Duodenal mucosa (tissue), 2 donors: ENCODE data around the gene GUCD1.
"Not testable (repeated sequence)": the region's sequence is repeated elsewhere in the genome, so short reads cannot be mapped to it uniquely, and the experiment has no call there.

Source experiments
- H3K27ac ChIP-seq: one replicate; pipeline ENCODE4 v1.7.0; 2013; ENCODE audit warnings: low read depth, low read length
- H3K27me3 ChIP-seq, 2 donors: one replicate each; pipeline ENCODE4 v1.7.0; 2013; ENCODE audit warnings: low read length in 2 of 2, control low read depth in 1 of 2; ENCODE audit not compliant: insufficient read depth in 2 of 2, control insufficient read depth in 1 of 2
- H3K36me3 ChIP-seq, 2 donors: one replicate each; pipeline ENCODE4 v1.7.0; 2013; ENCODE audit warnings: low read length in 2 of 2, control low read depth in 1 of 2; ENCODE audit not compliant: insufficient read depth in 2 of 2, control insufficient read depth in 1 of 2
- H3K4me1 ChIP-seq, 2 donors: one replicate each; pipeline ENCODE4 v1.7.0; 2013; ENCODE audit warnings: low read length in 2 of 2, control low read depth in 1 of 2; ENCODE audit not compliant: insufficient read depth in 2 of 2, control insufficient read depth in 1 of 2
- H3K4me3 ChIP-seq, 2 donors: one replicate each; pipeline ENCODE4 v1.7.0; 2013; ENCODE audit warnings: low read length in 2 of 2, low read depth in 1 of 2
- H3K9ac ChIP-seq, 2 donors: one replicate each; pipeline ENCODE4 v1.7.0; 2013; ENCODE audit warnings: low read length in 2 of 2, low read depth in 1 of 2
- H3K9me3 ChIP-seq, 2 donors: one replicate each; pipeline ENCODE4 v1.7.0; 2013; ENCODE audit warnings: low read length in 2 of 2, control low read depth in 1 of 2; ENCODE audit not compliant: control insufficient read depth in 1 of 2

GUCD1 gene

DNA sequence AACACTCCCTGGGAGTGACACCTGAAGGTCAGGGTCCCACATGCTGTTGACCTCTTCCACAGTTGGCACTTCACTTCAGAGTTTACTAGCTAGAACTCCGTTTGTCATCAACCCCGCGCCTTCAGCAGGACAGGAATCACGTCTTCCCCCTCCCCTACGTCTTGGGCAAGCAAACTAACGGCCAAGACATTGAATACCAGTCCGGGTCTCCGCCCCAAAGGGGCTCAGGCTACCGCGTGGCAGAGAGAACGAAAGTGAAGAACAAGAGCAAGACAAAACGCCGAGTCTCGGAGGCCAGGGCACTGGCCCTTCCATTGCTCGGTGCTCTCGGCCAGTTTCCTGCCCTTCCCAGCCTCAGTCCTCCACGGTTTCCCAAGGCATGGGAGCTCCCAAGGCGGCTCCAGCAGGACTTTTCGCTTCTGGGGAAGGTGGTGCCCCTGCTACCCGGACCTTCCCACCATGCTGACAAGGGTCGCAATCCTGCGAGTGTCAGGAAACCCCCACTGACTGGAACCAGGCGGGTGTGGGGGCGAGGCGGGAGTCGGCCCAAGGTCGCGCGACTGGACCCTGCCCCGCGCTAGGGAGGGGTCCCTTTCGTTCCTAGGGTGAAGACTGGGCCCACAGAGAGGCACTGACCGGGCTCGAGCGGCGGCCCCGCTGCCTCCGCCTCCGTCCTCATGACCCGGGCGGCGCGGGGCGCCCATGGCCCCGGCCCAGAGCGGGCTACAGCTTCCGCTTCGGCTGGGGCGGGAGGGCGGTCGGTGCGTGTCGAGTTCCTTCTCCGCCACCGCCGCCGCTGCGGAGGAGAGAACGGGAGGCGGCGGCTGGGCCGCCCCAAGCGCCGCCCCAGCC is at the start of gene GUCD1:
Gene GUCD1, minus strand, starts transcription at position 826 of the 852 bp plus-strand sequence. Its CDS starts 147 bp downstream, at position 679.
- H3K4me1 ChIP-seq = peaks cover 55 to 61% of the 10 kb centered on the region in 2 donors
- peaks cover 21 to 39% of the 10 kb centered on the region in 2 donors for H3K36me3 ChIP-seq

DNA sequence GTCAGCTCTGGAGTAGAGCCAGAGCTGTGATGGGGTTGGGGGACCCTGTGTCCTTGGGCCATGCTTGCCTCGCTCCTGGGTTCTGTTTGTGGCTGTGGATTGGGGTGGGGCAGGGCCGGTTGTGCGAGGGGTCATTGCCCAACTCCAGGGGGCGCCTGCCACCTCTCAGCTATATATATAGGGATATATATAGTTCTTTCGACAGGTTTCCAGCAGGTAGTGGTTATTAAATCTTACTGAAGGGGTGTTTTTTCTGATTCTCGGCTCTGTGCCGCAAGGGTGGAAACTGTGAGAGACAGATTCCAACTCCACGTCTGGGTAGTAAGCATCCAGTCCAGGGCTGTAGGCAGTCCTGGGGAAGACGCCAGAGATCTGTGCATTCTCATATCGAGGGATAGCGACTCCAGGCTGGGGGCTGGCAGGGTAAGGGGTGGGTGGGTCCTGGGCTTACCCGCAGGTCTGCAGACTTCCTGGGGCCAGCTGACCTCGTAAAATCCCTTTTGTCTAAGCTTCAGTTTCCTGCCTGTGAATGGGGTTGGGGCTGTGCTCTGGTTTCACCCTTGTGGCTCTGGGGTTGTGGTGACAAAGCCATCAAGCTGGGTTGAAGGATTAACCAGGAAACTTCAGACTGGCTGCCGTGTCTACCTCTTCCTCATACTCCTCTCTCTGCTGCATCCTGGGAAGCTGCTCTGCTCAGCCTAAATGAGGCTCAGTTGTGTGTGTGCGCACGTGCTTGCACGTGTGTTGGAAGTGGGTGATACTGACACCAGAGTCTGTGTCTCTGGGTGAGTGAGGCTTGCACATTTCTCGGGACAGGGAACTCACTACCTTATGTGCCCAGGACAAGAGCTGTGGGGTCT is 49.1 kb upstream of the GUCD1 start:
- H3K27me3 ChIP-seq, H3K9me3 ChIP-seq, H3K27ac ChIP-seq, H3K9ac ChIP-seq, H3K36me3 ChIP-seq: not testable (repeated sequence)
- Histone ChIP-seq H3K4me3 (peak overlapping the region in 1 of 2 donors; percentile 48), H3K4me1 (peaks cover 25 to 28% of the 10 kb centered on the region in 2 donors)

More for the DNA sequence above, at the start of gene GUCD1:
- peak within 1 kb of the TSS; percentile 94 to 100 for H3K9ac ChIP-seq
- peak within 1 kb of the TSS; percentile 94 for H3K27ac ChIP-seq
- no peaks in the 10 kb centered on the region for H3K27me3 ChIP-seq
- peak within 1 kb of the TSS; percentile 99 for H3K4me3 ChIP-seq
- no peaks in the 10 kb centered on the region for H3K9me3 ChIP-seq

GRCh38 chr22:24602847-24603769 is 48.2 kb upstream of the GUCD1 start, which contains the start of gene GGT1:
GGT1 (plus strand) TSS chr22:24603193; CDS start chr22:24611082, 7,889 bp downstream.
- H3K27ac ChIP-seq, H3K27me3 ChIP-seq, H3K36me3 ChIP-seq, H3K9me3 ChIP-seq: not testable (repeated sequence)
- peaks cover 25 to 28% of the 10 kb centered on the region in 2 donors for H3K4me1 ChIP-seq
- H3K9ac ChIP-seq = peak within 1 kb of the TSS in 1 of 2 donors; percentile 6
- peak within 1 kb of the TSS in 1 of 2 donors; percentile 63 for H3K4me3 ChIP-seq

GRCh38 chr22:24602105-24602749 is 47.3 kb upstream of the GUCD1 start:
- H3K4me3 ChIP-seq, H3K27me3 ChIP-seq, H3K27ac ChIP-seq, H3K9me3 ChIP-seq, H3K36me3 ChIP-seq: not testable (repeated sequence)
- peak overlapping the region in 1 of 2 donors; percentile 6 for H3K9ac ChIP-seq
- peaks cover 25 to 27% of the 10 kb centered on the region in 2 donors for H3K4me1 ChIP-seq

DNA sequence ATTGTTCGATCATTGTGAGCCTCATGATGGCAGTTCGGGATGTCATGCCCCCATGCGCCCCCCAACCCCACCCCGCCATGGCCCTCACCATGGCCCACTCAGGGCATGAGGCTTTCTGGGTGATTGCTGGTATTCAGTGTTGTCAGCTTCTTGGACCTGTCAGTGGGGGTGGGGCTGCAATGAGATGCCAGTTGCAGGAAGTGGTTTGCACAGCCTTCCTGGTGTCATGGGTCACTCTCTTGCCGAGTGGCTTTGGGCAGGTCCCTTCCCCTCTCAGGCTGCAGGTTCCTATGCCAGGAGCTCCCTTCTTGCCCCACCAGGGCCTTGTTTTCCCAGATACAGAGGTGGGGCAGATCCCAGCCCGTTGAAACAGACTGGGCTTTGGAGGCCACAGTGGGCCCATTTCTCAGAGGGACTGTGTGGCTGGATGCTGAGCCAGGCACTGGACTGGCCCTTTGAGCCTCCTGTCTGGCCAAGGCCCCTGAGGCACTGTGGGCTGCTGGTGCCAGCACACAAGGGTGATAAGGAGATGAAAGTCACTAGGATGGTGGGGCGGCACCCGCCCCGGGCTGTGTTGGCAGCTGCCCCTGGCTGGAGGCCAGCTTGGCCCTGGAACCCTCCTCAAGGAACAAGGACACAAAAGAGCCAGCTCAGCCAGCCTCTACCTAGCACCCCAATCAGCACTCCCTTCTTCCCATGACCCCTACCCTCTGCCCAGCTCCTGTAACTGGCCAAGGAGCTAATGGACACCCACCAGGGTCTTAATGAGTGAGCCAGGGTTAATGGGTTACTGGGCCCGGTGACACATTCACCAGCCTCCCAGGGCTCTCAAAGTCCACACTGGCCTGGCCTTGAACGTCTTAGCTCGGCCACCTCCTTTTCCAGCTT is 46.5 kb upstream of the GUCD1 start:
- Histone ChIP-seq H3K4me3 (no peak overlapping the region), H3K4me1 (peaks cover 24% of the 10 kb centered on the region in 2 donors), H3K27me3 (no peaks in the 10 kb centered on the region), H3K36me3 (no peaks in the 10 kb centered on the region), H3K9me3 (no peaks in the 10 kb centered on the region), H3K27ac (no peak overlapping the region), H3K9ac (peak overlapping the region in 1 of 2 donors; percentile 6)

- not testable (repeated sequence) for H3K27ac ChIP-seq, H3K9me3 ChIP-seq, H3K27me3 ChIP-seq, H3K36me3 ChIP-seq, H3K9ac ChIP-seq, H3K4me3 ChIP-seq
- peaks cover 21 to 22% of the 10 kb centered on the region in 2 donors for H3K4me1 ChIP-seq
Observed at GRCh38 chr22:24599958-24600715, 45.2 kb upstream of the GUCD1 start.

GRCh38 chr22:24599514-24599913 is 44.6 kb upstream of the GUCD1 start:
- Histone ChIP-seq H3K4me3 (no peak overlapping the region), H3K27ac (no peak overlapping the region), H3K9me3 (no peaks in the 10 kb centered on the region), H3K27me3 (no peaks in the 10 kb centered on the region), H3K9ac (no peak overlapping the region), H3K36me3 (no peaks in the 10 kb centered on the region), H3K4me1 (peaks cover 21 to 24% of the 10 kb centered on the region in 2 donors)

GRCh38 chr22:24597076-24597475 is 42.1 kb upstream of the GUCD1 start:
- H3K4me1 ChIP-seq = peaks cover 22 to 39% of the 10 kb centered on the region in 2 donors
- H3K9me3 ChIP-seq, H3K27ac ChIP-seq, H3K36me3 ChIP-seq, H3K4me3 ChIP-seq, H3K27me3 ChIP-seq, H3K9ac ChIP-seq: not testable (repeated sequence)
